GM23338 (cell line): ENCODE data around the gene TTC13.

Source experiments
- TF ChIP-seq, protein P1 (sequence below), 2 experiments: fragments of 200-600 bp in 1 of 2; sonication (generic) in 1 of 2; conservative IDR thresholded peaks; 2 replicates each; pipeline versions ENCODE4 v1.5.1 to v1.6.1; 2016 to 2017; ENCODE audit warnings: antibody characterized with exemption in 2 of 2, low read depth in 2 of 2, mild to moderate bottlenecking in 2 of 2, moderate library complexity in 1 of 2
- TF ChIP-seq, protein P2 (sequence below): IDR thresholded peaks from one replicate; pipeline ENCODE4 v1.6.1; 2018; ENCODE audit warnings: antibody characterized with exemption; ENCODE audit not compliant: unreplicated experiment

DNA sequence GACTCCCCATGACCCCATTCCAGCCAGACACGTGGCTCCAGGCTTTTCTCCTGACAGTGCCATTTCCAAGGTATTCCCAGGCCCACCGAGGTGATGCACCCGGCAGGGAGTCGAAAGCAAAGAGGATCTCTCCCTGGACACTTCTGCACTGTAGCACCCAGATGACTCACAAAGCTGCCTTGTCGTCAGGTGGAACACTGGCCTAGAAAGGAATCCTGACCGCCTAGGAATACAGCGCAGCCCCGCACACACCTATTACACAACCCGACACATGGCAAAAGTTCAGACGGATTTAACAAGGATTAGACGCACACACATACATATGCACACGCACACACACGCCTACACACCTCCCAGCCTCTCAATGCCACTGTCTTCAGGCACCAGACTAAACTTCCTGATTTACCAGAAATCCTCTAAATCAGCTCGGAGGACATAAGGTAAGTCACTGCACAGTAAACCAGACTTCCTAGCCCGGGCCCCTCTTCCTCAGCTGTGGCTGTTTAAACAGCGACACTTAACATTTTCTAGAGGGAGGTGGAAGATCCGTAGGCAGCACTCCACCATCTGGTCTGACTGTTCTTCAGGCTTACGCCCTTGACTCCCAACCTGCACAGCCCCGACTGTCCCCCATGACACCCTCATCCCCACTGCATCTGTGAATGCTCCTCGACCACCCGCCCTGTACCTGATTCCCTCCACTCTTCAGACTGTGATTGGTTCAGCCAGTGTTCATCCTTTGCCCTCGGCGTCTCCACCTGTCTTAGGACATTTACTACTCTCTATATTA, 48.7 kb upstream of the TTC13 start:
- TF ChIP-seq, protein P1, sequence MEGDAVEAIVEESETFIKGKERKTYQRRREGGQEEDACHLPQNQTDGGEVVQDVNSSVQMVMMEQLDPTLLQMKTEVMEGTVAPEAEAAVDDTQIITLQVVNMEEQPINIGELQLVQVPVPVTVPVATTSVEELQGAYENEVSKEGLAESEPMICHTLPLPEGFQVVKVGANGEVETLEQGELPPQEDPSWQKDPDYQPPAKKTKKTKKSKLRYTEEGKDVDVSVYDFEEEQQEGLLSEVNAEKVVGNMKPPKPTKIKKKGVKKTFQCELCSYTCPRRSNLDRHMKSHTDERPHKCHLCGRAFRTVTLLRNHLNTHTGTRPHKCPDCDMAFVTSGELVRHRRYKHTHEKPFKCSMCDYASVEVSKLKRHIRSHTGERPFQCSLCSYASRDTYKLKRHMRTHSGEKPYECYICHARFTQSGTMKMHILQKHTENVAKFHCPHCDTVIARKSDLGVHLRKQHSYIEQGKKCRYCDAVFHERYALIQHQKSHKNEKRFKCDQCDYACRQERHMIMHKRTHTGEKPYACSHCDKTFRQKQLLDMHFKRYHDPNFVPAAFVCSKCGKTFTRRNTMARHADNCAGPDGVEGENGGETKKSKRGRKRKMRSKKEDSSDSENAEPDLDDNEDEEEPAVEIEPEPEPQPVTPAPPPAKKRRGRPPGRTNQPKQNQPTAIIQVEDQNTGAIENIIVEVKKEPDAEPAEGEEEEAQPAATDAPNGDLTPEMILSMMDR (conservative IDR thresholded peaks at IDR 0.05; ENCODE audit: low read depth in 2 of 2): no peak
- TF ChIP-seq, protein P2, sequence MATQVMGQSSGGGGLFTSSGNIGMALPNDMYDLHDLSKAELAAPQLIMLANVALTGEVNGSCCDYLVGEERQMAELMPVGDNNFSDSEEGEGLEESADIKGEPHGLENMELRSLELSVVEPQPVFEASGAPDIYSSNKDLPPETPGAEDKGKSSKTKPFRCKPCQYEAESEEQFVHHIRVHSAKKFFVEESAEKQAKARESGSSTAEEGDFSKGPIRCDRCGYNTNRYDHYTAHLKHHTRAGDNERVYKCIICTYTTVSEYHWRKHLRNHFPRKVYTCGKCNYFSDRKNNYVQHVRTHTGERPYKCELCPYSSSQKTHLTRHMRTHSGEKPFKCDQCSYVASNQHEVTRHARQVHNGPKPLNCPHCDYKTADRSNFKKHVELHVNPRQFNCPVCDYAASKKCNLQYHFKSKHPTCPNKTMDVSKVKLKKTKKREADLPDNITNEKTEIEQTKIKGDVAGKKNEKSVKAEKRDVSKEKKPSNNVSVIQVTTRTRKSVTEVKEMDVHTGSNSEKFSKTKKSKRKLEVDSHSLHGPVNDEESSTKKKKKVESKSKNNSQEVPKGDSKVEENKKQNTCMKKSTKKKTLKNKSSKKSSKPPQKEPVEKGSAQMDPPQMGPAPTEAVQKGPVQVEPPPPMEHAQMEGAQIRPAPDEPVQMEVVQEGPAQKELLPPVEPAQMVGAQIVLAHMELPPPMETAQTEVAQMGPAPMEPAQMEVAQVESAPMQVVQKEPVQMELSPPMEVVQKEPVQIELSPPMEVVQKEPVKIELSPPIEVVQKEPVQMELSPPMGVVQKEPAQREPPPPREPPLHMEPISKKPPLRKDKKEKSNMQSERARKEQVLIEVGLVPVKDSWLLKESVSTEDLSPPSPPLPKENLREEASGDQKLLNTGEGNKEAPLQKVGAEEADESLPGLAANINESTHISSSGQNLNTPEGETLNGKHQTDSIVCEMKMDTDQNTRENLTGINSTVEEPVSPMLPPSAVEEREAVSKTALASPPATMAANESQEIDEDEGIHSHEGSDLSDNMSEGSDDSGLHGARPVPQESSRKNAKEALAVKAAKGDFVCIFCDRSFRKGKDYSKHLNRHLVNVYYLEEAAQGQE: no peak
